ENCODE measurements around the gene BPIFA2. TPM values are rescaled to one million over a fixed set of nuclear protein-coding genes. Genes with fewer than 3 reads are reported as not detected.

BPIFA2 gene
- total RNA-seq, 1 experiment from 2014 or later: not detected

GRCh38 chr20:33165416-33166055 lies 2.4 kb upstream of the BPIFA2 start:
- DNase-seq: no peak
- no peak for TF ChIP-seq CTCF (conservative IDR thresholded peaks at IDR 0.05)
- Mint-ChIP-seq H3K27me3 (ENCODE audit: low read depth) (peaks cover 10% of the 10 kb centered on the region), H3K4me3 (no peak overlapping the region), H3K4me1 (no peaks in the 10 kb centered on the region), H3K36me3 (ENCODE audit: insufficient read depth in 1 of 3, low read depth in 3 of 3) (peaks cover 1 to 8% (median 7%) of the 10 kb centered on the region in 3 experiments; a peak in 5 of 7 replicates), H3K27ac (no peak overlapping the region), H3K9me3 (peaks cover 21 to 22% of the 10 kb centered on the region in 2 experiments)
- Histone ChIP-seq H3K56ac (ENCODE audit: insufficient read length, low read depth, low read length) (no peak overlapping the region), H2AK5ac (ENCODE audit: insufficient read length, low read length) (no peak overlapping the region), H4K8ac (replicated peaks; ENCODE audit: insufficient read length, low read depth, low read length) (no peak overlapping the region), H3K9ac (ENCODE audit: extremely low read depth, insufficient read length, low read length) (no peak overlapping the region), H3K14ac (ENCODE audit: insufficient read depth, low read length) (no peak overlapping the region), H2BK5ac (ENCODE audit: insufficient read length, low read length) (no peak overlapping the region), H3K4me1 (ENCODE audit: insufficient read depth, low read length) (no peaks in the 10 kb centered on the region), H3K79me1 (ENCODE audit: insufficient read depth, low read depth, low read length, poor library complexity, severe bottlenecking) (no peaks in the 10 kb centered on the region), H4K5ac (ENCODE audit: insufficient read length, low read depth, low read length) (no peak overlapping the region), H3K27ac (ENCODE audit: insufficient read length, low read depth, low read length) (no peak overlapping the region), H4K91ac (ENCODE audit: insufficient read length, low read depth, low read length) (no peak overlapping the region), H3K4me2 (ENCODE audit: insufficient read depth, insufficient read length, low read length) (no peak overlapping the region), H3T11ph (ENCODE audit: low read length) (no peak overlapping the region), H3K18ac (ENCODE audit: insufficient read length, low read depth, low read length) (no peak overlapping the region), H4K20me1 (ENCODE audit: control insufficient read depth, insufficient read depth, insufficient read length) (no peaks in the 10 kb centered on the region), H2BK15ac (ENCODE audit: low read depth, low read length) (no peak overlapping the region), H3K79me2 (ENCODE audit: insufficient read depth, low read length) (no peaks in the 10 kb centered on the region), H2BK20ac (ENCODE audit: low read depth, low read length, poor library complexity, severe bottlenecking) (no peak overlapping the region), H2BK12ac (ENCODE audit: insufficient read length, low read depth, low read length) (no peak overlapping the region), H3K4ac (ENCODE audit: low read depth, low read length) (no peak overlapping the region), H2AFZ (ENCODE audit: low read length) (no peak overlapping the region), H3K23ac (ENCODE audit: insufficient read length, low read depth, low read length) (no peak overlapping the region), H3K9me3 (ENCODE audit: control insufficient read depth, low read depth, low read length) (no peaks in the 10 kb centered on the region), H3K27me3 (ENCODE audit: insufficient read depth, low read length) (no peaks in the 10 kb centered on the region), H3K23me2 (ENCODE audit: insufficient read length, low read depth, low read length, poor library complexity, severe bottlenecking) (no peaks in the 10 kb centered on the region), H2BK120ac (ENCODE audit: low read depth, low read length, poor library complexity, severe bottlenecking) (no peak overlapping the region)
- WGBS (ENCODE audit: extremely low coverage, insufficient read length, low lambda C conversion rate): no CpG with 5 or more reads among the region's 8 CpGs
